ENCODE data around the gene SLC39A6.

Gene SLC39A6

DNA sequence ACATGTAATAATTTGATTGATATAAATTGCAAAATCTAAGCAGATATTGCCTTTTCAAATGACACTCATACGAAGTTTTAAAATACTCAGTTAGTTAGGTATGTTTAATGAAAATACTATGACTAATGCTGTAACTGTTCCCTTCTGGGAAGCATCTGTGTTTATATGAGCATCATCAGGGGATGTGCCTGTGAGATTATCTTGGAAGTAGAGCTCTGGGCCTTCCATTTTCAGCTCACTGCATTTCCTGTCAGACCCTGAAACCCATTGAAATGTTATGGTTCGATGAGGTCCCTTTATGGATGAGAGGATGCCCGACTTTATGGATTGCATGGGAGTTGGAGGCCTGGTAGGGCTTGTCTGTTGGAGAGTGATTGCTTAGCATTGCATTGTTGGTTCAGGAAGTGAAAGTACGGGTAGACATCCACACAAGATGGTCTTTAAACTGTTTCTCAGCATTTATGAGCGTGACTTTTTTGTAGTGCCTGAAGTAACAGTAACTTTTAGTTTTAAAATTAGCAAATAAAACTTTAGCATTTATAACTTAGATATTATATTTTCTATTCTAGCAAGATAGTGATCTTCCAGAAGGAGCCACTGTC, 29.2 kb upstream of the SLC39A6 start:
- Histone ChIP-seq H3K27ac (ENCODE audit: low read depth, low read length) (no peak overlapping the region), H3K36me3 (ENCODE audit: control insufficient read depth in 5 of 5, insufficient read depth in 5 of 5, low read length in 5 of 5) (peaks cover 64 to 84% (median 73%) of the 10 kb centered on the region in 5 donors), H3K4me3 (ENCODE audit: low read depth in 1 of 5, low read length in 5 of 5) (no peak overlapping the region), H3K4me1 (ENCODE audit: control insufficient read depth in 5 of 5, insufficient read depth in 5 of 5, low read length in 5 of 5) (no peaks in the 10 kb centered on the region), H3K9me3 (ENCODE audit: control insufficient read depth in 5 of 5, low read length in 5 of 5) (no peaks in the 10 kb centered on the region), H3K9ac (ENCODE audit: low read length in 5 of 5) (no peak overlapping the region), H3K27me3 (ENCODE audit: control insufficient read depth in 5 of 5, insufficient read depth in 4 of 5, low read length in 5 of 5) (no peaks in the 10 kb centered on the region)

GRCh38 chr18:36157441-36157840, 28.3 kb upstream of the SLC39A6 start:
- Histone ChIP-seq H3K27me3 (ENCODE audit: control insufficient read depth in 5 of 5, insufficient read depth in 4 of 5, low read length in 5 of 5) (no peaks in the 10 kb centered on the region), H3K9me3 (ENCODE audit: control insufficient read depth in 5 of 5, low read length in 5 of 5) (no peaks in the 10 kb centered on the region), H3K4me1 (ENCODE audit: control insufficient read depth in 5 of 5, insufficient read depth in 5 of 5, low read length in 5 of 5) (no peaks in the 10 kb centered on the region), H3K27ac (ENCODE audit: low read depth, low read length) (no peak overlapping the region), H3K9ac (ENCODE audit: low read length in 5 of 5) (no peak overlapping the region), H3K4me3 (ENCODE audit: low read depth in 1 of 5, low read length in 5 of 5) (no peak overlapping the region), H3K36me3 (ENCODE audit: control insufficient read depth in 5 of 5, insufficient read depth in 5 of 5, low read length in 5 of 5) (peaks cover 62 to 87% (median 77%) of the 10 kb centered on the region in 5 donors)

DNA sequence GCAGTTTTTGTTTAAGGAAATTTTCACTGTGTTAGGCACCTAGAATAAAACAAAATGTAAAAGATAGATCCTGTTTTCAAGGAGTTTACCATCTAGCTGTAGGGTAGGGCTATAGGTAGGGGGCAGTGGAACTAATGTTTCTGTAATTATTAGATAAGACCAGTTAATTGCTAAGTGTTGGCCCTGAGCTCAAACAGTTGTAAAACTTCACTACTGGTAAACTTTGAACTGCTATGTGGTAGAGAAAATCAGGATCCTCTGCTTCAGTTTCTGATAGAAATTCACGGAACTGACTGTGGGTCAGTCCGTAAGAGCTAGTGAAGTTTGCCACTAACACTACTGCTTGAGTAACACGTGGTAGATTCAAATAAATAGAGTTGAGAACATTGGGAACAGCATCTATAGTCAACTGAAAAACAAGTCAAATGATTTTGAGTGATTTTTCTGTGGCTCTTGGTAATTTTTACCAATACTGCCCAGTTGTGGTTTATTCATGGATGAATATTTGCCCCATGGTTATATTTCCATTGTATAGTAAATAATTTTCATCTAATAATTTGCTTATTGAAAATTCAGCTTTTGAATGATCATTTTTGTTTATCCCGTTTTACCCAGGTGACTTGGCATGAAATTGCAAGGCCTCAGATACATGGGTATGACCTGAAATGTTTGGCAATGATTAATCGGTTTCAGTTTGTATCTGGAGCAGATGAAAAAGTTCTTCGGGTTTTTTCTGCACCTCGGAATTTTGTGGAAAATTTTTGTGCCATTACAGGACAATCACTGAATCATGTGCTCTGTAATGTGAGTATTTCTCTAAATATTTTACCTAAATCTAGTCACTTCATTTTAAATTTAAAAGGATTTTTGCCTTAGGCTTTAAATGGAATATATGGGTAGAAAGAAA, 27.0 kb upstream of the SLC39A6 start:
- no peak overlapping the region for H3K4me3 ChIP-seq (ENCODE audit: low read depth in 1 of 5, low read length in 5 of 5)
- no peaks in the 10 kb centered on the region for H3K4me1 ChIP-seq (ENCODE audit: control insufficient read depth in 5 of 5, insufficient read depth in 5 of 5, low read length in 5 of 5)
- no peaks in the 10 kb centered on the region for H3K9me3 ChIP-seq (ENCODE audit: control insufficient read depth in 5 of 5, low read length in 5 of 5)
- H3K27ac ChIP-seq (ENCODE audit: low read depth, low read length) = no peak overlapping the region
- H3K36me3 ChIP-seq (ENCODE audit: control insufficient read depth in 5 of 5, insufficient read depth in 5 of 5, low read length in 5 of 5) = peaks cover 62 to 87% (median 77%) of the 10 kb centered on the region in 5 donors
- no peaks in the 10 kb centered on the region for H3K27me3 ChIP-seq (ENCODE audit: control insufficient read depth in 5 of 5, insufficient read depth in 4 of 5, low read length in 5 of 5)
- H3K9ac ChIP-seq (ENCODE audit: low read length in 5 of 5) = no peak overlapping the region

DNA sequence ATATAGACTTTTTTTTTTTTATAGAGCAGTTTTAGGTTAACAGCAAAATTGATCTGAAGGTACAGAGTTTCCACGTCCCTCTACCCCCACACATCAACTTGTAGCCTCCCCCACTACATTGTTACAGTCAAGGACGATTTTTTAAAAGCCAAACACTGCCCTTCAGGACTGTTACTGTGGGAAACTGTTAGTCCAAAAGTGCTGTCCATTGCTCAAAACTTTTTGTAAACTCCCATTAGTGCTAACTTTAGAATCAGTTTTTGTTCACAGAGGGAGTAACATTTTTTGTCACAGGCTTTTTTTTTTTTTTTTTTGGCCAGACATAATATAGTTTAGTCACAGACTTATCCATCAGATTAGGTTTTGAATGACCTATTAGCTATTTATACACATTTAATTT, 24.6 kb upstream of the SLC39A6 start:
- no peaks in the 10 kb centered on the region for H3K27me3 ChIP-seq (ENCODE audit: control insufficient read depth in 5 of 5, insufficient read depth in 4 of 5, low read length in 5 of 5)
- H3K4me3 ChIP-seq (ENCODE audit: low read depth in 1 of 5, low read length in 5 of 5) = no peak overlapping the region
- no peaks in the 10 kb centered on the region for H3K9me3 ChIP-seq (ENCODE audit: control insufficient read depth in 5 of 5, low read length in 5 of 5)
- H3K4me1 ChIP-seq (ENCODE audit: control insufficient read depth in 5 of 5, insufficient read depth in 5 of 5, low read length in 5 of 5) = no peaks in the 10 kb centered on the region
- no peak overlapping the region for H3K9ac ChIP-seq (ENCODE audit: low read length in 5 of 5)
- H3K36me3 ChIP-seq (ENCODE audit: control insufficient read depth in 5 of 5, insufficient read depth in 5 of 5, low read length in 5 of 5) = peaks cover 64 to 91% (median 77%) of the 10 kb centered on the region in 5 donors
- H3K27ac ChIP-seq (ENCODE audit: low read depth, low read length) = no peak overlapping the region

DNA sequence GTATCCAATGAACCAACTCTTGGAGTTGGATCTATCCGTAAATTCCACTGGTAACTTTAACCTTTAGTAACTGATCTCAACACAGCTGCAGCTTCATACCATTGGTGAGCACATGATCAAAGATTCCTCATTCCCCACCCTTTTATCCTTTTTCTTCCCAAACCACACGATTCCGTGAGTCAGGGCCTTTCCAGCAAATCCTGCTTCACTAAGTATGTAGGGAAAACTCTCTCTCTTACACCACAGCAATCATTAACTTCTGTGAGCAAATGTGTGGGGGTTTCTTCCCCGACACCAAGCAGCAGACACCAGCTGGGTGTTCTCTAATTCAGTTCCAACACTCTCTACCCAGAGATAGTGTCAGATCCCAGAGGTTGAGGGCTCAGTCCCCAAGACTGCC, 24.1 kb upstream of the SLC39A6 start:
- H3K27ac ChIP-seq (ENCODE audit: low read depth, low read length) = no peak overlapping the region

GRCh38 chr18:36152781-36153180, 23.6 kb upstream of the SLC39A6 start:
- H3K27ac ChIP-seq (ENCODE audit: low read depth, low read length) = no peak overlapping the region
- H3K9me3 ChIP-seq (ENCODE audit: control insufficient read depth in 5 of 5, low read length in 5 of 5) = no peaks in the 10 kb centered on the region
- no peaks in the 10 kb centered on the region for H3K4me1 ChIP-seq (ENCODE audit: control insufficient read depth in 5 of 5, insufficient read depth in 5 of 5, low read length in 5 of 5)
- no peak overlapping the region for H3K4me3 ChIP-seq (ENCODE audit: low read depth in 1 of 5, low read length in 5 of 5)
- H3K9ac ChIP-seq (ENCODE audit: low read length in 5 of 5) = no peak overlapping the region
- no peaks in the 10 kb centered on the region for H3K27me3 ChIP-seq (ENCODE audit: control insufficient read depth in 5 of 5, insufficient read depth in 4 of 5, low read length in 5 of 5)
- peaks cover 56 to 90% (median 79%) of the 10 kb centered on the region in 5 donors for H3K36me3 ChIP-seq (ENCODE audit: control insufficient read depth in 5 of 5, insufficient read depth in 5 of 5, low read length in 5 of 5)

More for the DNA sequence above, 24.1 kb upstream of the SLC39A6 start:
- H3K4me3 ChIP-seq (ENCODE audit: low read depth in 1 of 5, low read length in 5 of 5) = no peak overlapping the region
- peaks cover 59 to 91% (median 77%) of the 10 kb centered on the region in 5 donors for H3K36me3 ChIP-seq (ENCODE audit: control insufficient read depth in 5 of 5, insufficient read depth in 5 of 5, low read length in 5 of 5)
- H3K9me3 ChIP-seq (ENCODE audit: control insufficient read depth in 5 of 5, low read length in 5 of 5) = no peaks in the 10 kb centered on the region
- no peaks in the 10 kb centered on the region for H3K4me1 ChIP-seq (ENCODE audit: control insufficient read depth in 5 of 5, insufficient read depth in 5 of 5, low read length in 5 of 5)
- no peaks in the 10 kb centered on the region for H3K27me3 ChIP-seq (ENCODE audit: control insufficient read depth in 5 of 5, insufficient read depth in 4 of 5, low read length in 5 of 5)
- no peak overlapping the region for H3K9ac ChIP-seq (ENCODE audit: low read length in 5 of 5)

DNA sequence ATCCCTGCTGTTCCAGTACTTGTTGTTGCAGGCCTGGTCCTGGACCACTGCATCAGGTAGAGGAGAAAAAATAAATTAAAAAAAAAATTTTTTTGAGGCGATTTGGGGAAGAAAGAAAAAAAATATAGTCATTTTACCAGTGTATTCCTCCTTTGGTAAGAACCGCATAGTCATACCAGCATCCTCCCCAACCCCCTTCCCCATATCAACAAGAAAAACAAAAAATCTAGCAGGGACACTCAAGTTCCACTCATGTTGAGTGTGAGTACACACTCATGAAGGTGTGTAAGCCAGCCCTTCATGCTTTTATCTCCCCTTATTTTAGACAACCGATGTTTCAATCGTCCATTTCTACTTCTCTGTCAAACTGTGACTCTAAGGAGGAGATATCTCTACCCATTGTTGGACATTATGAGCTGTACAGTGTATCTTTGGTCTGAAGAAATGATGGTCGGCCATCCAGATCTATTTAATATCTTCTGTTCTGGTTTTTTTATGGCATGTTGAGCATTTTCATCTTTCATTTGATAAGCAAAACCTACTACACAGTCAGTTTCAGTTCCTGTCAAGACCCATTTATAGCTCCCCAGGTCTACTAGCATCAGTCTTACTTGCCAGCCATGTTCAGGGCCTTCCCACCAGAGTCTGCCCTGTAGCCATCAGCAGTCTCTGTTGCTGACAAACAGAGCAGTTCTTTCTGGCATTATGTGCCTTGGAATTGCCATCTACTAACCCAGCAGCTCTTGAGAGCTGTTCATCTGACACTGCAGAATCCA, 20.6 kb upstream of the SLC39A6 start:
- Histone ChIP-seq H3K9me3 (ENCODE audit: control insufficient read depth in 5 of 5, low read length in 5 of 5) (no peaks in the 10 kb centered on the region), H3K9ac (ENCODE audit: low read length in 5 of 5) (no peak overlapping the region), H3K4me1 (ENCODE audit: control insufficient read depth in 5 of 5, insufficient read depth in 5 of 5, low read length in 5 of 5) (no peaks in the 10 kb centered on the region), H3K27me3 (ENCODE audit: control insufficient read depth in 5 of 5, insufficient read depth in 4 of 5, low read length in 5 of 5) (no peaks in the 10 kb centered on the region), H3K36me3 (ENCODE audit: control insufficient read depth in 5 of 5, insufficient read depth in 5 of 5, low read length in 5 of 5) (peaks cover 52 to 91% (median 82%) of the 10 kb centered on the region in 5 donors), H3K27ac (ENCODE audit: low read depth, low read length) (no peak overlapping the region), H3K4me3 (ENCODE audit: low read depth in 1 of 5, low read length in 5 of 5) (no peak overlapping the region)

GRCh38 chr18:36143391-36143790, 14.3 kb upstream of the SLC39A6 start:
- peaks cover 58 to 93% (median 75%) of the 10 kb centered on the region in 5 donors for H3K36me3 ChIP-seq (ENCODE audit: control insufficient read depth in 5 of 5, insufficient read depth in 5 of 5, low read length in 5 of 5)
- H3K4me1 ChIP-seq (ENCODE audit: control insufficient read depth in 5 of 5, insufficient read depth in 5 of 5, low read length in 5 of 5) = no peaks in the 10 kb centered on the region
- no peaks in the 10 kb centered on the region for H3K27me3 ChIP-seq (ENCODE audit: control insufficient read depth in 5 of 5, insufficient read depth in 4 of 5, low read length in 5 of 5)
- no peak overlapping the region for H3K9ac ChIP-seq (ENCODE audit: low read length in 5 of 5)
- H3K4me3 ChIP-seq (ENCODE audit: low read depth in 1 of 5, low read length in 5 of 5) = no peak overlapping the region
- H3K9me3 ChIP-seq (ENCODE audit: control insufficient read depth in 5 of 5, low read length in 5 of 5) = no peaks in the 10 kb centered on the region
- no peak overlapping the region for H3K27ac ChIP-seq (ENCODE audit: low read depth, low read length)

DNA sequence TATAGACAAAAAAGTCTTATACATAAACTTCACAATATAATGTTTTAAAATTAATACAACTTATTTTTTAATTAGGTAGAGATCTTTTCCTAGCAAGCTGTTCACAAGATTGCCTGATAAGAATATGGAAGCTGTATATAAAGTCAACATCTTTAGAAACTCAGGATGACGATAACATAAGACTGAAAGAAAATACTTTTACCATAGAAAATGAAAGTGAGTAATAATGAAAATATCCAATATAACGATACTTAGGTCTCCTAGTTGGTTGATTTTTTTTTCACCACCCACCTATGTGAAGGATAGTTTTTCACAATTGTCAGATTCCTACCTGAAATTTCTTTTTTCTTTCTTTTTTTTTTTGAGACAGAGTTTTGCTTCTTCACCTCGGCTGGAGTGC, 13.6 kb upstream of the SLC39A6 start:
- Histone ChIP-seq H3K27ac (ENCODE audit: low read depth, low read length) (no peak overlapping the region), H3K9me3 (ENCODE audit: control insufficient read depth in 5 of 5, low read length in 5 of 5) (no peaks in the 10 kb centered on the region), H3K4me1 (ENCODE audit: control insufficient read depth in 5 of 5, insufficient read depth in 5 of 5, low read length in 5 of 5) (no peaks in the 10 kb centered on the region), H3K9ac (ENCODE audit: low read length in 5 of 5) (no peak overlapping the region), H3K27me3 (ENCODE audit: control insufficient read depth in 5 of 5, insufficient read depth in 4 of 5, low read length in 5 of 5) (no peaks in the 10 kb centered on the region), H3K4me3 (ENCODE audit: low read depth in 1 of 5, low read length in 5 of 5) (no peak overlapping the region), H3K36me3 (ENCODE audit: control insufficient read depth in 5 of 5, insufficient read depth in 5 of 5, low read length in 5 of 5) (peaks cover 63 to 94% (median 76%) of the 10 kb centered on the region in 5 donors)

DNA sequence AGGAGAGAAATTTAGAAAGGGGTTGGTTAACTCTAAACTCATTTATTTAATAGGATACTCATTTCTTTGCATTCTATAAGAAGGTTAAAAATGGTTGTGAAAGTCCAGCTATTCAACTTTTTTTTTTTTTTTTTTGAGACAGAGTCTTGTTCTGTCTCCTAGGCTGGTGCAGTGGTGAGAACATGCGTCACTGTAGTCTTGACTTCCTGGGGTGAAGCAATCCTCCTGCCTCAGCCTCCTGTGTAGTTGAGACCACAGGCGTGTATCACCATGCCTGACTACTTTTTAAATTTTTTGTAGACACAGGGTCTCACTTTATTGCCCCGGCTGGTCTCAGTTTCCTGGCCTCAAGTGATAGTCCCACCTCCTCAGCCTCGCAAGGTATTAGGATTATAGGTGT, 12.4 kb upstream of the SLC39A6 start:
- Histone ChIP-seq H3K9me3 (ENCODE audit: control insufficient read depth in 5 of 5, low read length in 5 of 5) (no peaks in the 10 kb centered on the region), H3K36me3 (ENCODE audit: control insufficient read depth in 5 of 5, insufficient read depth in 5 of 5, low read length in 5 of 5) (peaks cover 62 to 92% (median 72%) of the 10 kb centered on the region in 5 donors), H3K4me3 (ENCODE audit: low read depth in 1 of 5, low read length in 5 of 5) (no peak overlapping the region), H3K27me3 (ENCODE audit: control insufficient read depth in 5 of 5, insufficient read depth in 4 of 5, low read length in 5 of 5) (no peaks in the 10 kb centered on the region), H3K9ac (ENCODE audit: low read length in 5 of 5) (no peak overlapping the region), H3K4me1 (ENCODE audit: control insufficient read depth in 5 of 5, insufficient read depth in 5 of 5, low read length in 5 of 5) (no peaks in the 10 kb centered on the region), H3K27ac (ENCODE audit: low read depth, low read length) (no peak overlapping the region)
